NCI-H2029 treated with DMSO at 0.1 percent for 48 hours (cell line): Measurements from ENCODE around the gene THOC2.

Source experiments
- DNase-seq: peaks from one replicate; lab custom pipeline; 2025; lab: John Stamatoyannopoulos, UW

THOC2 gene

DNA sequence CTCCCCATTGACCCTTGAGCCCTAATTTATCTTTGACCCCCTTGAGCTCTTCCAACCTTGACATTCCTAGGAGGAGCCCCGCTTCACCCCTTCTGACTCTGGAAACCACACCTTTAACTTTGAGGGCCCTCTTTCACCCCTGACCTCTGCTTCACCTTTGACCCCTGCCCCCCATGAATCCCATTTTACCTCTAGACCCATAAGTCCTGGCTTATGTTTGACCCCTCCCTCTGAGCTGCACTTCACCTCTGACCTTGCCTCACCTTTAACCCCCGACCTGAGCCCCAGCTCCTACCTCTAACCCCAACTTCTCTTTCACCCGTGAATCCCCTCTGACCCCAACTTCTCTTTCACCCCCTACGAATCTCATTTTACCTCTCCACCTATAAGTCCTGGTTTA, 169.7 kb downstream of the THOC2 start:
- DNase-seq = no peak

DNA sequence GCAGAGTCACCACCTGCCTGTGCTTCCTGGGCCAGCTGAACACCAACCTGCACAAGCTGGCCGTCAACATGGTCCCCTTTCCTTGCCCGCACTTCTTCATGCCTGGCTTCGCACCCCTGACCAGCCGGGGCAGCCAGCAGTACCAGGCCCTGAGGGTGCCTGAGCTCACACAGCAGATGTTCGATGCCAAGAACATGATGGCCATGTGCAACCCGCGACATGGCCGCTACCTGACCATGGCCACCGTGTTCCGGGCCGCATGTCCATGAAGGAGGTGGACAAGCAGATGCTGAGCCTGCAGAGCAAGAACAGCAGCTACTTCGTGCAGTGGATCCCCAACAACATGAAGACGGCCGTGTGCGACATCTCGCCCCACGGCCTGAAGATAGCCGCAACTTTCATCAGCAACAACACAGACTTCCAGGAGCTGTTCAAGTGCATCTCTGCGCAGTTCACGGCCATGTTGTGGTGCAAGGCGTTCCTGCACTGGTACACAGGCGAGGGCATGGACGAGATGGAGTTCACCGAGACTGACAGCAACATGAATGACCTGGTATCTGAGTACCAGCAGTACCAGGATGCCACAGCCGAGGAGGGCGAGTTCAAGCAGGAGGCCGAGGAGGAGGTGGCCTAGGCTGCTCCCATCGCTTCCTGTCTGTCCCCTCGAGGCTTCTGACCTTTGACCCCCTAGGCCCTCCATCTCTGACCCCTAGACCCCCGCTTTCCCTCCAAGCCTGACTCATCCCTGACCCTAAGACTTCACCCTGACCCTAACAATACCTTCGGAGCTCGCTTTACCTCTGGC, 170.3 kb downstream of the THOC2 start:
- no peak for DNase-seq

DNA sequence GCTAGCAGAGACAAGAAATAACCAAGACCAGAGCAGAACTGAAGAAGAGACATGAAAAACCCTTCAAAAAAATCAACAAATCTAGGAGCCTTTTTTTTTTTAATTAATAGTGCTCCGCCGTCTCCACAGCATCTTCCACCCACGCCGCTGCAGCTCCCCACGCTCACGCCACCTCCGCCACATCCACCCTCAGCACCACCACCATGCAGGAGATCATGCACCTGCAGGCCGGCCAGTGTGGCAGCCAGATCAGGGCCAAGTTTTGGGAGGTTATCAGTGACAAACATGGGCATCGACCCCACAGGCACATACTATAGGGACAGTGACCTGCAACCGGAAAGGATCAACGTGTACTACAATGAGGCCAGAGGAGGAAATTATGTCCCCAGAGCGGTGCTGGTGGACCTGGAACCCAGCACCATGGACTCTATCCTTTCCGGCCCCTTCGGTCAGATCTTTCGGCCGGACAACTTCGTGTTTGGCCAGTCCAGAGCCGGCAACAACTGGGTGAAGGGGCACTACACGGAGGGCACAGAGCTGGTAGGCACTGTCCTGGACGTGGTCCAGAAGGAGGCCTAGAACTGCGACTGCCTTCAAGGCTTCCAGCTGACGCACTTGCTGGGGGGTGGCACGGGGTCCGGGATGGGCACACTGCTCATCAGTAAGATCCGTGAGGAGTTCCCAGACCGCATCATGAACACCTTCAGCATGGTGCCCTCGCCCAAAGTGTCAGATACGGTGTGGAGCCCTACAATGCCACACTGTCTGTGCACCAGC, 171.2 kb downstream of the THOC2 start:
- DNase-seq = no peak

GRCh38 chrX:123550829-123551228, 182.0 kb downstream of the THOC2 start:
- no peak for DNase-seq
